ENCODE results near the gene SLC25A13.

The SLC25A13 gene

DNA sequence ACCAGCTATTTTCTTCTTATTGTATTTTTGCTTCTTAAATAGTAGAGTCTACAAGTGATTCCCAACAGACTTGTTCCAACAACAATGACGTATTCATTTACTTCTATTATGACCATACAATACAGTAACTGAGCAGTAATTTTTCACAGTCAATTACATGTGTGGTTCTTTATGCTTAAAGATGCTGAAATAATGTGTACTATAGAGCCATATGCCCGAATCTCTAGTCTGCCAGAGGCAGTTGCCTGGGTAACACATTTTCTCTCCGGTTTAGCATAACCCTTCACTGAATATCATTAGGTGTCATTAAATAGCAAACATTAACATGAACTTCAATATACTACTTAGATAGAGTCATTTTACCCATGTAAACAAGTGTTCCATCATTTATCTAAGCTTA, 75.0 kb downstream of the SLC25A13 start:
- no peak overlapping the region for H3K4me3 ChIP-seq (ENCODE audit: low read depth, low read length)
- ChIA-PET POLR2A (no interaction called here), CTCF (no interaction called here)
- DNase-seq (ENCODE audit: low read depth, low spot score): no peak
- TF ChIP-seq, protein P1, sequence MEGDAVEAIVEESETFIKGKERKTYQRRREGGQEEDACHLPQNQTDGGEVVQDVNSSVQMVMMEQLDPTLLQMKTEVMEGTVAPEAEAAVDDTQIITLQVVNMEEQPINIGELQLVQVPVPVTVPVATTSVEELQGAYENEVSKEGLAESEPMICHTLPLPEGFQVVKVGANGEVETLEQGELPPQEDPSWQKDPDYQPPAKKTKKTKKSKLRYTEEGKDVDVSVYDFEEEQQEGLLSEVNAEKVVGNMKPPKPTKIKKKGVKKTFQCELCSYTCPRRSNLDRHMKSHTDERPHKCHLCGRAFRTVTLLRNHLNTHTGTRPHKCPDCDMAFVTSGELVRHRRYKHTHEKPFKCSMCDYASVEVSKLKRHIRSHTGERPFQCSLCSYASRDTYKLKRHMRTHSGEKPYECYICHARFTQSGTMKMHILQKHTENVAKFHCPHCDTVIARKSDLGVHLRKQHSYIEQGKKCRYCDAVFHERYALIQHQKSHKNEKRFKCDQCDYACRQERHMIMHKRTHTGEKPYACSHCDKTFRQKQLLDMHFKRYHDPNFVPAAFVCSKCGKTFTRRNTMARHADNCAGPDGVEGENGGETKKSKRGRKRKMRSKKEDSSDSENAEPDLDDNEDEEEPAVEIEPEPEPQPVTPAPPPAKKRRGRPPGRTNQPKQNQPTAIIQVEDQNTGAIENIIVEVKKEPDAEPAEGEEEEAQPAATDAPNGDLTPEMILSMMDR (IDR thresholded peaks at IDR 0.05; ENCODE audit: insufficient read depth, low read length, missing control alignments): no peak

DNA sequence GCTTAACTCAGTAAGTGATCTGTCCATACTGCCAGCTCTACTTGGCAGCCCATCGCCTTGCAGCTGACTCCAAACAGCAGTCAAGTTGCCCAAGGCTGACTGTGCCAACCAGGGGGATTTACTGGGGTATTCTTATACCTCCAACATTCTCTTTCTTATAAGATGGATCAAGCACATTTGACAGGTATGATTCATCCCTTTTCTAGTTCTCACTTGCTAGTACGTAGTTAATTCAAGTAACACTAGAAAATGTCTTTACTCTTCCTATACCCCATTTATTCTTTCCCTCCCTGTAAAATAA, 77.0 kb downstream of the SLC25A13 start:
- ChIA-PET CTCF (no interaction called here), POLR2A (no interaction called here)
- DNase-seq (ENCODE audit: low read depth, low spot score): no peak
- TF ChIP-seq, protein P1 (IDR thresholded peaks at IDR 0.05; ENCODE audit: insufficient read depth, low read length, missing control alignments): no peak
- H3K4me3 ChIP-seq (ENCODE audit: low read depth, low read length): no peak overlapping the region

DNA sequence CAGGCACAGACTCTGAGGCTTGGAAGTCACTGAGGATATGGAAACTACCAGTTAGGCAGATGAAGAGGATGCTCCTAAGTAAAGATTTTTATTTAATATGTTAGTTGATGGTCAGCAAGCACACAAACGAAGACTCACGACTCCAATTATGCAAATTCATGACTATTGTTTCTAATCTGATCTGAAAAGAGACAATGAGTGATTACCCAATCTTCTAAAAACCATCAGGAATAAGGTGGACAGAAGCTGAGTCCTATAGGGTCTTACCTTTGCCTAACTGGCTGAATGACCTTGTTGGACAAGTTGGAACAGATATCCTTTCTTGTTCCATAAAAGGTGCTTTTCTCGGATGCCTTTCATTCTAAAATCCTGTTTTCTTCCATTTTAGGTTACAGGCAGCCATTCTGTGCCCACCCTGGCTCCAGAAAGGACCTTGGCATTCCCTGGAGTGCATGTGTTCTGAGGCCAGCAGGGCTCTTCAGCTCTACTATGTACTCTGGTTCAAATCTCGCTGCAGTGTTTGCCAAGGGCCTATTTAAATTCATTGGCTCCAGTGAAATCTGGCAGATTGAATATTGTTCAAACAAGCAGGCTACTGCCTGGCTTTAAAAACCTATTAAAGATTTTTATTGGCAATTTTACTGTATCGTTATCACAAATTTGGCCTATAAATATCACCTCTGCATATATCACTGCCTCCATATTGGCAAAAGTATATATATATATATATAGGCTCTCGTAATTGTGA, 77.5 kb downstream of the SLC25A13 start:
- no peak for DNase-seq (ENCODE audit: low read depth, low spot score)
- H3K4me3 ChIP-seq (ENCODE audit: low read depth, low read length): no peak overlapping the region
- POLR2A ChIA-PET: no interaction called here
- TF ChIP-seq, protein P1 (IDR thresholded peaks at IDR 0.05; ENCODE audit: insufficient read depth, low read length, missing control alignments): no peak
- CTCF ChIA-PET: no interaction called here

DNA sequence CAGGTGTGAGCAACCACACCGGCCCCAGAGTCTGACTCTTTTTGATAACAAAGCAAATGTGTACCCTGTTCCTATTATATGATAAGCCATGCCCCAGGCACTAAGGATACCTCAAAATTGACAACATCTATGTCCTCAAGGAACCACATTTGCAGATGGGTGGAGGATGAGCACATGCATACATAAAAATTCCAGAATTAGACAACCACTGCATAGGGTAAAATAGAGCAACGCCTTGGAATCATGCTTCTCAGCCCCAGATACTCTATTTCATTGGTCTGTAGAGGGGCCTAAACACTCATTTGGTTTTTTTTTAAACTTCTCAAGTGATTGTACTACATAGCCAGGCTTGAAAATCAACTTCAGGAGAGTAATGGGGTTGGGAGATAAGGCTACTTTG, 78.7 kb downstream of the SLC25A13 start:
- ChIA-PET CTCF (no interaction called here), POLR2A (no interaction called here)
- DNase-seq (ENCODE audit: low read depth, low spot score): no peak
- no peak overlapping the region for H3K4me3 ChIP-seq (ENCODE audit: low read depth, low read length)
- TF ChIP-seq, protein P1 (IDR thresholded peaks at IDR 0.05; ENCODE audit: insufficient read depth, low read length, missing control alignments): no peak

DNA sequence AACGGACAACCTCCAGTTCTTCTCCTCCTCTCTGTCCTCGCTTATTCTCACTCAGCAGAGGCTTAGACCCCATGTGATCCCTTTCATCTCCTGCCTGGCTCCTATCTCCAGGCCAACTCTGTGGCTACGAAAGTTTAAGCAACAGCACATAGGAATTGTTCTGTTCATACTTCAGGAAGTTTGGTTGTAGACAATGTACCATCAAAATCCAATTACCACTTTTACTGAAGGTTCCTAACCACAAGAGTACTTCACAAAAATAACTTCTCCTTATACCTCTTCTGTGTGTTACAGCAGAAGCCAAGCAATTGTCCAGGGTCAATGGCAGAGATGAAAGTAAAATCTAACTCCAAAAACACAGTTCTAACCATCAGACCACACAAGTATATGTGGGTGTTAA, 80.0 kb downstream of the SLC25A13 start:
- CTCF ChIA-PET: no interaction called here
- POLR2A ChIA-PET: no interaction called here
- TF ChIP-seq, protein P1 (IDR thresholded peaks at IDR 0.05; ENCODE audit: insufficient read depth, low read length, missing control alignments): no peak
- H3K4me3 ChIP-seq (ENCODE audit: low read depth, low read length): no peak overlapping the region
- DNase-seq (ENCODE audit: low read depth, low spot score): no peak

DNA sequence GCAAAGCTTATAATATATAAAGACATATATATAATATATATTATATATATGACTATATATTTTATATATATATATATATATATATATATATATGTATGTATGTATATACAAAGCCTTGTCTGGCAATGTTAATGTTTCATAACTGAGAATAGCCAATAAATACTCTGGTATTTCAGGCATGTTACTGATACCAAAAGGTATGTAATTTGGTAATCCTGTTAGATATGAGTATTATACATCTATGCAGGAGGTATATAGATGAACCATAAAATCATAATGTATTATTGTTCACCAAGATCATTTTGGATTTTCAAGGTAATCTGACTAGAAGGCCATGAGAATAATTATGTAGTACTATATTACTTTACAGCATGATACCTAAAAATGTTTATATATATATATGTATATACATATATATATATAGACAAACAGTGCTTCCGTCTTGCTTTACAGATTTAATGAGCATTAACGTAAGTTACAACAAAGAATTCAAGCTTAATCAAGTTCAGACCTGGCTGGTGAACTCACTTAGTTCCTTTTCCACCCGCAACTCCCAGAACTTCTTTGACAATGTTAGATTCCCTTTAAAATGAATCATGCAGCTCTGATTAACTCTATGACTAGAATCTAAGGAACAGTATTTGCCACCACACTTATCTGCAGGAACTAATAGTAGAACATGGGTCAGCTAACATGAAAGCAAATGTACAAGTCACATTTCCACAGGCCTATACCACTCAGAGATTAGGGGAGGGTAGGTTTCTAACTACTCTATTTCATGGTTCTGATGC, 82.7 kb downstream of the SLC25A13 start:
- ChIA-PET POLR2A (no interaction called here), CTCF (no interaction called here)
- no peak overlapping the region for H3K4me3 ChIP-seq (ENCODE audit: low read depth, low read length)
- TF ChIP-seq, protein P1 (IDR thresholded peaks at IDR 0.05; ENCODE audit: insufficient read depth, low read length, missing control alignments): no peak
- no peak for DNase-seq (ENCODE audit: low read depth, low spot score)
